ENCODE results near the gene REL.

The REL gene

DNA sequence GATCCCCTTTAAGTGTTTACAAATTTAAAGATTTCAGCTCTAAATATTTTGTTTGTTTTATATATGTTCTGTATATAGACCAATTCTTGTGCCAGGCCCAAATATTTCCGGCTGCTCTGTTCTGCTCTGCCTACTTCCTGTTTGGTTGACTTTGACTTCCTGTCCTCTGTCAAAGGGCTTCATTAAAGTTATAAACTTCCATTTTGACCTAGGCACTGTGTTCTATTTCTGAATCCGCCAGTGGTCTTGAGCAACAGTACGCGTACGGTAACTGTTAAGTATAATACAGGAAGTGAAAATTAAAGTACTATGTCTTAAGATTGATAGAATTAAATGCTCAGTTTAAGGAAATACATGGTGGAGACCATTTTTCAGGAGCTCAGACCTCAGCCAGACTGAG, 13.5 kb upstream of the REL start:
- no peaks in the 10 kb centered on the region for H3K4me1 ChIP-seq (ENCODE audit: control insufficient read depth, insufficient read depth, low read length)
- H3K9ac ChIP-seq (ENCODE audit: low read depth, low read length), result no peak overlapping the region
- H3K4me3 ChIP-seq (ENCODE audit: low read depth, low read length), result no peak overlapping the region
- no peak overlapping the region for H3K27ac ChIP-seq (ENCODE audit: low read depth, low read length)
- no peaks in the 10 kb centered on the region for H3K36me3 ChIP-seq (ENCODE audit: control insufficient read depth, insufficient read depth, low read length)
- H3K9me3 ChIP-seq (ENCODE audit: control insufficient read depth, insufficient read depth, low read length), result no peaks in the 10 kb centered on the region
- no peaks in the 10 kb centered on the region for H3K27me3 ChIP-seq (ENCODE audit: control insufficient read depth, insufficient read depth, low read length)

GRCh38 chr2:60868589-60869273, 12.6 kb upstream of the REL start:
- Histone ChIP-seq H3K27ac (ENCODE audit: low read depth, low read length) (no peak overlapping the region), H3K9me3 (ENCODE audit: control insufficient read depth, insufficient read depth, low read length) (no peaks in the 10 kb centered on the region), H3K27me3 (ENCODE audit: control insufficient read depth, insufficient read depth, low read length) (no peaks in the 10 kb centered on the region), H3K36me3 (ENCODE audit: control insufficient read depth, insufficient read depth, low read length) (no peaks in the 10 kb centered on the region), H3K9ac (ENCODE audit: low read depth, low read length) (no peak overlapping the region), H3K4me3 (ENCODE audit: low read depth, low read length) (no peak overlapping the region), H3K4me1 (ENCODE audit: control insufficient read depth, insufficient read depth, low read length) (no peaks in the 10 kb centered on the region)

- H3K9me3 ChIP-seq (ENCODE audit: control insufficient read depth, insufficient read depth, low read length), result no peaks in the 10 kb centered on the region
- no peak overlapping the region for H3K27ac ChIP-seq (ENCODE audit: low read depth, low read length)
- no peaks in the 10 kb centered on the region for H3K27me3 ChIP-seq (ENCODE audit: control insufficient read depth, insufficient read depth, low read length)
- no peak overlapping the region for H3K4me3 ChIP-seq (ENCODE audit: low read depth, low read length)
- H3K9ac ChIP-seq (ENCODE audit: low read depth, low read length), result no peak overlapping the region
- no peaks in the 10 kb centered on the region for H3K4me1 ChIP-seq (ENCODE audit: control insufficient read depth, insufficient read depth, low read length)
- no peaks in the 10 kb centered on the region for H3K36me3 ChIP-seq (ENCODE audit: control insufficient read depth, insufficient read depth, low read length)
Observed at GRCh38 chr2:60872510-60872928, 8.9 kb upstream of the REL start.

DNA sequence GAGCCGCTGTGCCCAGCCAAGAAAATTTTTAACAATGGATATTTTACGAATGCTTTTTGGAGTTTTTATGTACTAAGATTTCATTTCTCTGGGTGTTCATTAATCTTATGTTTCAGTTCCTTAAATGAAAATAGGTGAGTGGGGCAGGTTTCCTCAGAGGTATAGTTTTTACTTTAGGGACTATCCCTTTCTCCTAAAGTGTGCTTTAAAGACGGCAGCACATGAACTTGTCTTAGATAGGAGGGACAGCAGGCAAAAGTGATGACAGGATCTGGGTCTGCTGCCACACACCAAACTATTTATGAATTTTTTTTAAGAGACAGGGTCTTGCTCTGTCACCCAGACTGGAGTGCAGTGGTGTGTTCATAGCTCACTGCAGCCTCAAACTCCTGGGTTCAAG, 8.0 kb upstream of the REL start:
- H3K9ac ChIP-seq (ENCODE audit: low read depth, low read length), result no peak overlapping the region
- H3K27me3 ChIP-seq (ENCODE audit: control insufficient read depth, insufficient read depth, low read length), result no peaks in the 10 kb centered on the region
- H3K27ac ChIP-seq (ENCODE audit: low read depth, low read length), result no peak overlapping the region
- no peaks in the 10 kb centered on the region for H3K4me1 ChIP-seq (ENCODE audit: control insufficient read depth, insufficient read depth, low read length)
- H3K4me3 ChIP-seq (ENCODE audit: low read depth, low read length), result no peak overlapping the region
- no peaks in the 10 kb centered on the region for H3K36me3 ChIP-seq (ENCODE audit: control insufficient read depth, insufficient read depth, low read length)
- no peaks in the 10 kb centered on the region for H3K9me3 ChIP-seq (ENCODE audit: control insufficient read depth, insufficient read depth, low read length)

- peaks cover 7% of the 10 kb centered on the region for H3K27me3 ChIP-seq (ENCODE audit: control insufficient read depth, insufficient read depth, low read length)
- H3K9me3 ChIP-seq (ENCODE audit: control insufficient read depth, insufficient read depth, low read length), result no peaks in the 10 kb centered on the region
- H3K4me3 ChIP-seq (ENCODE audit: low read depth, low read length), result no peak overlapping the region
- no peak overlapping the region for H3K27ac ChIP-seq (ENCODE audit: low read depth, low read length)
- no peaks in the 10 kb centered on the region; the same call in 1 of the 2 replicates for H3K4me1 ChIP-seq (ENCODE audit: control insufficient read depth, insufficient read depth, low read length)
- H3K9ac ChIP-seq (ENCODE audit: low read depth, low read length), result no peak overlapping the region
- no peaks in the 10 kb centered on the region for H3K36me3 ChIP-seq (ENCODE audit: control insufficient read depth, insufficient read depth, low read length)
Observed at GRCh38 chr2:60875520-60875919, 5.9 kb upstream of the REL start.

DNA sequence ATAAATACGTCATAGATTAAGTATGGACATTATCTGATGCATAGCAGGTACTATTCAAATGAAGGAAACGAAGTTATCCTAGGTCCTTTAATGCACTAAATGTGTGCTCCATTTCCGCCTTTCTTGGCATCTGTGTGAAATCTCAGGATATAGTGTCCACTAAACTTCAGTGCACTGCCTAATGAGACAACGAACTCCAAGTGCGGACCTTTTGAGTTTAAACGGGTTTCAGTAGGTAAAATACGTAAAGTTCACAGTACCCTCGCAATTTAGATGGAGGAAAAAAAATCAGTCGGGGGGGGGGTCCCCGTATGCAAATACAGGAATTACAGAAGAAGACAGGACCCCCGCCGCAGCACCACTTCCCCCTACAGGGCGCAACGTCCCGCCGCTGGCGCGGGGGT, 729 bp upstream of the REL start:
- peak overlapping the region; percentile 76 for H3K9ac ChIP-seq (ENCODE audit: low read depth, low read length)

DNA sequence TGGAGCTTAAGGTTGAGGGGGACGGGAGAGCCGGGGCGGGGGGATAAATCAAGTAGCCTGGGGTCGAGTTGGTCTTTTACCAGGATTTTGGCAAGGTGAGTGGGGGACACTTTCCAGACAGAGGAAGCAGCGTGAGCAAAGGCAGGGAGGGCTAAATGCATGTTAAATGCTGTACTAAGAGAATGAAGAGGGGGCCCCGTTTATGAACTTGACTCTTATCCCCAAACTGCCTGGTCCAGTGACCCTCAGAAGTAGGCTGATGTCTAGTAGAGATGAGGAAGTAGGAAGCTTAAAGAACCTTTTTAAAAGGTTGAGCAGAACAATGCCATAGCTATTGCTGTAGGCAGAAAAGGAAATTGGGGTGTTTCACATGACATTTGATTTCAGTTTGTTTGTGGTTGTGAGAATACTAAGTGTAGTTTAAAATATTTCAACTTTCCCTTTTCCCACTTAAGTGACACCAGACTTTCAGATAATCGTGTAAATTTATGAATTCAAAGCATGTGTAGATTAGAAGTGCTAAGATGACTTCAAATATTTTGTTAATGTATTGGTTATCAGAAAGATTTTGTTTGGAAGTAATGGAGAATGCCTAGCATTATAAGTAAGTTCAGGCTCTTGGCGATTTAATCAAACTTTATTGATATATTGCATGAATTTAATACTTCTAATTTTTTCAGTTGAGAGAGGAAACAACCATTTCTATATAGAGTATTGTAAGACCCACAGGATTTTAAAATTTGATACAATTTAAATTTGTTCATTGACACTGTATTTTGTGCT, 1.8 kb downstream of the REL start:
- Histone ChIP-seq H3K4me3 (ENCODE audit: low read depth, low read length) (peak overlapping the region; percentile 94), H3K27ac (ENCODE audit: low read depth, low read length) (no peak overlapping the region), H3K27me3 (ENCODE audit: control insufficient read depth, insufficient read depth, low read length) (peaks cover 23% of the 10 kb centered on the region), H3K36me3 (ENCODE audit: control insufficient read depth, insufficient read depth, low read length) (no peaks in the 10 kb centered on the region), H3K4me1 (ENCODE audit: control insufficient read depth, insufficient read depth, low read length) (peaks cover 17% of the 10 kb centered on the region), H3K9ac (ENCODE audit: low read depth, low read length) (no peak overlapping the region), H3K9me3 (ENCODE audit: control insufficient read depth, insufficient read depth, low read length) (no peaks in the 10 kb centered on the region)

More for the DNA sequence above, 729 bp upstream of the REL start:
- H3K27ac ChIP-seq (ENCODE audit: low read depth, low read length), result peak overlapping the region; percentile 96
- peaks cover 23% of the 10 kb centered on the region for H3K27me3 ChIP-seq (ENCODE audit: control insufficient read depth, insufficient read depth, low read length)
- no peaks in the 10 kb centered on the region for H3K9me3 ChIP-seq (ENCODE audit: control insufficient read depth, insufficient read depth, low read length)
- peak overlapping the region; percentile 94 for H3K4me3 ChIP-seq (ENCODE audit: low read depth, low read length)
- peaks cover 17% of the 10 kb centered on the region for H3K4me1 ChIP-seq (ENCODE audit: control insufficient read depth, insufficient read depth, low read length)
- H3K36me3 ChIP-seq (ENCODE audit: control insufficient read depth, insufficient read depth, low read length), result no peaks in the 10 kb centered on the region

DNA sequence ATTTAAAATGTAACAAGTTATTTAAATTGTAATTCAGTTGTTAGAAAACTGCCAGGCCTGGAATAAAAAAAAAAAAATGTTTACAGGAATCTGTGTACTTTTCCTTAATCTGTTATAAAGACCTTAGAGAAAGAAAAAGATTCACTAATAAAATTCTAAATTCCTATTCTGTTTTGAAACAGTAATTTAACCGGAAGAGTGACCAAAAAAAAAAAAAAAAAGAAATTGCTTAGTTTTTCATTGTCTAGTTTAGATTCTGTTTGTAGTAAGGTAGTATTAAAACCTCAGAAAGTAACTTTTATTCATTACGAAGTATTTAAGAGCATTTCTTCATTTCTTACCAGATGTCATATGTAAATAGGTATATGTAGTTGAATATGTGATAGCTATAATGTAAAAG, 2.5 kb downstream of the REL start:
- peaks cover 23% of the 10 kb centered on the region for H3K27me3 ChIP-seq (ENCODE audit: control insufficient read depth, insufficient read depth, low read length)
- H3K36me3 ChIP-seq (ENCODE audit: control insufficient read depth, insufficient read depth, low read length), result no peaks in the 10 kb centered on the region
- peak overlapping the region; percentile 14; the same call in 1 of the 2 replicates for H3K4me3 ChIP-seq (ENCODE audit: low read depth, low read length)
- H3K4me1 ChIP-seq (ENCODE audit: control insufficient read depth, insufficient read depth, low read length), result peaks cover 17% of the 10 kb centered on the region
- no peak overlapping the region for H3K27ac ChIP-seq (ENCODE audit: low read depth, low read length)
- H3K9me3 ChIP-seq (ENCODE audit: control insufficient read depth, insufficient read depth, low read length), result no peaks in the 10 kb centered on the region
- no peak overlapping the region for H3K9ac ChIP-seq (ENCODE audit: low read depth, low read length)

- H3K36me3 ChIP-seq (ENCODE audit: control insufficient read depth, insufficient read depth, low read length), result no peaks in the 10 kb centered on the region
- no peaks in the 10 kb centered on the region for H3K9me3 ChIP-seq (ENCODE audit: control insufficient read depth, insufficient read depth, low read length)
- H3K27ac ChIP-seq (ENCODE audit: low read depth, low read length), result no peak overlapping the region
- peaks cover 22% of the 10 kb centered on the region for H3K27me3 ChIP-seq (ENCODE audit: control insufficient read depth, insufficient read depth, low read length)
- H3K4me3 ChIP-seq (ENCODE audit: low read depth, low read length), result no peak overlapping the region
- no peak overlapping the region for H3K9ac ChIP-seq (ENCODE audit: low read depth, low read length)
- peaks cover 17% of the 10 kb centered on the region for H3K4me1 ChIP-seq (ENCODE audit: control insufficient read depth, insufficient read depth, low read length)
Observed at GRCh38 chr2:60884800-60885199, 3.4 kb downstream of the REL start.

DNA sequence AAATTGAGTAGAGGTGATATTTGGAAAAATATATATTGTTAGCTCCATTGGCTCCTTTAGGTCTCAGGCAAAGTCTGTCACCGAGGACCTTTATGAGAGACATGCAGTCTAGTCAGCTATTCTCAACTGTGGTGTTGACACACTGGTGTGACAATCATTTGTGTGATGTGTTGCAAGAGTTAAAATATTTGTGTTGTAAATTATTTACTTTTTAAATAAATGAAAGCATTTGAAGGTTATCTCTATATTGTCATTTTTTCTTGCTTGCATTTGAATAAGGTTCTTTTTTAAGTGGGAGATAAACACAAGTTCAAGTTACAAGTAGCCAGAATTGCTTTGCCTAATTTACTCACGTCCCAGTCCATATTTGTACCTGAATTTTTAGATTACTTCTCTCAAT, 4.3 kb downstream of the REL start:
- no peak overlapping the region for H3K27ac ChIP-seq (ENCODE audit: low read depth, low read length)
- peaks cover 14% of the 10 kb centered on the region for H3K27me3 ChIP-seq (ENCODE audit: control insufficient read depth, insufficient read depth, low read length)
- H3K9ac ChIP-seq (ENCODE audit: low read depth, low read length), result no peak overlapping the region
- no peak overlapping the region for H3K4me3 ChIP-seq (ENCODE audit: low read depth, low read length)
- no peaks in the 10 kb centered on the region for H3K36me3 ChIP-seq (ENCODE audit: control insufficient read depth, insufficient read depth, low read length)
- H3K9me3 ChIP-seq (ENCODE audit: control insufficient read depth, insufficient read depth, low read length), result no peaks in the 10 kb centered on the region
- peaks cover 17% of the 10 kb centered on the region for H3K4me1 ChIP-seq (ENCODE audit: control insufficient read depth, insufficient read depth, low read length)

GRCh38 chr2:60886991-60887390, 5.6 kb downstream of the REL start:
- no peak overlapping the region for H3K9ac ChIP-seq (ENCODE audit: low read depth, low read length)
- H3K4me3 ChIP-seq (ENCODE audit: low read depth, low read length), result no peak overlapping the region
- H3K4me1 ChIP-seq (ENCODE audit: control insufficient read depth, insufficient read depth, low read length), result peaks cover 17% of the 10 kb centered on the region
- H3K36me3 ChIP-seq (ENCODE audit: control insufficient read depth, insufficient read depth, low read length), result no peaks in the 10 kb centered on the region
- no peak overlapping the region for H3K27ac ChIP-seq (ENCODE audit: low read depth, low read length)
- no peaks in the 10 kb centered on the region for H3K9me3 ChIP-seq (ENCODE audit: control insufficient read depth, insufficient read depth, low read length)
- H3K27me3 ChIP-seq (ENCODE audit: control insufficient read depth, insufficient read depth, low read length), result peaks cover 13% of the 10 kb centered on the region
